Measurements from ENCODE around the gene VIL1.

DNA sequence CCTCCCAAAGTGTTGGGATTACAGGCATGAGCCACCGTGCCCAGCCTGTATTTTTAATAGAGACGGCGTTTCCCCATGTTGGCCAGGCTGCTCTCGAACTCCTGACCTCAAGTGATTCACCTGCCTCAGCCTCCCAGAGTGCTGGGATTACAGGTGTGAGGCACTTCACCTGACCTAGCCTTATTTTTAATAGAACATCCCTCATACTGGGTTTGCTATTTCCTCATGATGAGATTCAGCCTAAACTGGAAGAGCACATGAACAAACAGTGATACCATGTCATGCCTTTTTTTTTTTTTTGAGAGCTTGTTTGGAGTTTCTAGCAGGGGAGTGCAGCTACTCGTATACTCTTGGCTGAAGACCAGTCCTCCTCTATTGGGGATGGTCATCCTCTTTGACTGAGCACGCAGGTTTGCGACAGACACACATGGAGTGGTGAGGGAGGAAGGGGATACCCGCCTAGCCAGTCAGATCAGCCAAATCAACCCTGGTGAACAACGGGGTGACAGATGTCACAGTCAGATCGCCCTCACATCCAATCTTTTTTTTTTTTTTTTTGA lies 81.7 kb downstream of the VIL1 start:
- no peak for TF ChIP-seq EZH2 (IDR thresholded peaks at IDR 0.05; ENCODE audit: low read depth, low read length, severe bottlenecking)
- TF ChIP-seq, protein P1, sequence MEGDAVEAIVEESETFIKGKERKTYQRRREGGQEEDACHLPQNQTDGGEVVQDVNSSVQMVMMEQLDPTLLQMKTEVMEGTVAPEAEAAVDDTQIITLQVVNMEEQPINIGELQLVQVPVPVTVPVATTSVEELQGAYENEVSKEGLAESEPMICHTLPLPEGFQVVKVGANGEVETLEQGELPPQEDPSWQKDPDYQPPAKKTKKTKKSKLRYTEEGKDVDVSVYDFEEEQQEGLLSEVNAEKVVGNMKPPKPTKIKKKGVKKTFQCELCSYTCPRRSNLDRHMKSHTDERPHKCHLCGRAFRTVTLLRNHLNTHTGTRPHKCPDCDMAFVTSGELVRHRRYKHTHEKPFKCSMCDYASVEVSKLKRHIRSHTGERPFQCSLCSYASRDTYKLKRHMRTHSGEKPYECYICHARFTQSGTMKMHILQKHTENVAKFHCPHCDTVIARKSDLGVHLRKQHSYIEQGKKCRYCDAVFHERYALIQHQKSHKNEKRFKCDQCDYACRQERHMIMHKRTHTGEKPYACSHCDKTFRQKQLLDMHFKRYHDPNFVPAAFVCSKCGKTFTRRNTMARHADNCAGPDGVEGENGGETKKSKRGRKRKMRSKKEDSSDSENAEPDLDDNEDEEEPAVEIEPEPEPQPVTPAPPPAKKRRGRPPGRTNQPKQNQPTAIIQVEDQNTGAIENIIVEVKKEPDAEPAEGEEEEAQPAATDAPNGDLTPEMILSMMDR (IDR thresholded peaks at IDR 0.05; ENCODE audit: control extremely low read depth in 1 of 3, insufficient read depth in 1 of 3, low read depth in 1 of 3, low read length in 3 of 3), result no peak
- TF ChIP-seq, protein P2, sequence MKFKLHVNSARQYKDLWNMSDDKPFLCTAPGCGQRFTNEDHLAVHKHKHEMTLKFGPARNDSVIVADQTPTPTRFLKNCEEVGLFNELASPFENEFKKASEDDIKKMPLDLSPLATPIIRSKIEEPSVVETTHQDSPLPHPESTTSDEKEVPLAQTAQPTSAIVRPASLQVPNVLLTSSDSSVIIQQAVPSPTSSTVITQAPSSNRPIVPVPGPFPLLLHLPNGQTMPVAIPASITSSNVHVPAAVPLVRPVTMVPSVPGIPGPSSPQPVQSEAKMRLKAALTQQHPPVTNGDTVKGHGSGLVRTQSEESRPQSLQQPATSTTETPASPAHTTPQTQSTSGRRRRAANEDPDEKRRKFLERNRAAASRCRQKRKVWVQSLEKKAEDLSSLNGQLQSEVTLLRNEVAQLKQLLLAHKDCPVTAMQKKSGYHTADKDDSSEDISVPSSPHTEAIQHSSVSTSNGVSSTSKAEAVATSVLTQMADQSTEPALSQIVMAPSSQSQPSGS (IDR thresholded peaks at IDR 0.05; ENCODE audit: low read length), result no peak
- no peak for TF ChIP-seq TAF1 (IDR thresholded peaks at IDR 0.05; ENCODE audit: low read depth, low read length)
- TF ChIP-seq CHD2 (IDR thresholded peaks at IDR 0.05; ENCODE audit: low read length), result no peak
- no peak for TF ChIP-seq POLR2A (IDR thresholded peaks at IDR 0.05; ENCODE audit: control extremely low read depth in 1 of 2, low read depth in 2 of 2, low read length in 2 of 2)
- no peak for TF ChIP-seq FOSL1 (IDR thresholded peaks at IDR 0.05; ENCODE audit: insufficient read depth, low read depth, low read length)
- TF ChIP-seq RAD21 (IDR thresholded peaks at IDR 0.05 in 1 of 2, conservative IDR thresholded peaks at IDR 0.05 in 1 of 2; ENCODE audit: low read depth in 2 of 2, low read length in 2 of 2), result no peak
- no peak for TF ChIP-seq JUN (IDR thresholded peaks at IDR 0.05; ENCODE audit: low read depth, low read length)
- TF ChIP-seq POLR2AphosphoS5 (IDR thresholded peaks at IDR 0.05; ENCODE audit: low read depth, low read length), result no peak
- no peak for TF ChIP-seq CBX5 (IDR thresholded peaks at IDR 0.05; ENCODE audit: low read depth, low read length)
- no peak for TF ChIP-seq TBP (IDR thresholded peaks at IDR 0.05; ENCODE audit: low read depth, low read length)
- TF ChIP-seq, protein P3, sequence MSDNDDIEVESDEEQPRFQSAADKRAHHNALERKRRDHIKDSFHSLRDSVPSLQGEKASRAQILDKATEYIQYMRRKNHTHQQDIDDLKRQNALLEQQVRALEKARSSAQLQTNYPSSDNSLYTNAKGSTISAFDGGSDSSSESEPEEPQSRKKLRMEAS (IDR thresholded peaks at IDR 0.05), result no peak
- TF ChIP-seq BACH1 (IDR thresholded peaks at IDR 0.05; ENCODE audit: low read length), result no peak
